GM18909 (cell line): Measurements from ENCODE around the gene ZBTB42.

ENCODE experiments used
- ATAC-seq: cut with Tn5 transposase; IDR thresholded peaks from one replicate; pipeline ENCODE4 v1.9.1; 2021; ENCODE audit warnings: mild to moderate bottlenecking; ENCODE audit not compliant: unreplicated experiment, poor library complexity

The ZBTB42 gene

GRCh38 chr14:104800771-104801519, at the start of gene ZBTB42:
ZBTB42 (plus strand) TSS chr14:104801101; CDS start chr14:104801198, 97 bp downstream.
- ATAC-seq = peak; percentile 33

GRCh38 chr14:104751539-104752422, 49.1 kb upstream of the ZBTB42 start:
- ATAC-seq = no peak

- peak; percentile 78 for ATAC-seq
Measured at GRCh38 chr14:104752423-104752734, 48.5 kb upstream of the ZBTB42 start.

- ATAC-seq = peak; percentile 86
Measured at GRCh38 chr14:104752735-104753527, 48.0 kb upstream of the ZBTB42 start, which contains the start of gene SIVA1. SIVA1 (plus strand) TSS chr14:104753147; CDS start chr14:104753202, 55 bp downstream.

- no peak for ATAC-seq
Measured at GRCh38 chr14:104753528-104754212, 47.2 kb upstream of the ZBTB42 start.

- ATAC-seq = no peak
Measured at GRCh38 chr14:104754213-104754851, 46.6 kb upstream of the ZBTB42 start.

GRCh38 chr14:104755621-104756020, 45.3 kb upstream of the ZBTB42 start:
- ATAC-seq = no peak

- no peak for ATAC-seq
Measured at GRCh38 chr14:104756477-104757237, 44.2 kb upstream of the ZBTB42 start.

GRCh38 chr14:104757238-104757585, 43.7 kb upstream of the ZBTB42 start:
- no peak for ATAC-seq

GRCh38 chr14:104757681-104758392, 43.1 kb upstream of the ZBTB42 start:
- no peak for ATAC-seq

- no peak for ATAC-seq
Measured at GRCh38 chr14:104758981-104759969, 41.6 kb upstream of the ZBTB42 start.

- ATAC-seq = no peak
Measured at GRCh38 chr14:104765517-104765916, 35.4 kb upstream of the ZBTB42 start.

- no peak for ATAC-seq
Measured at GRCh38 chr14:104766256-104766862, 34.5 kb upstream of the ZBTB42 start.

- no peak for ATAC-seq
Measured at GRCh38 chr14:104766863-104767633, 33.9 kb upstream of the ZBTB42 start.

- no peak for ATAC-seq
Measured at GRCh38 chr14:104767634-104767918, 33.3 kb upstream of the ZBTB42 start.
